ENCODE results near the gene ADGRL2. TPM values are rescaled to one million over a fixed set of nuclear protein-coding genes. Genes with fewer than 3 reads are reported as not detected.

ADGRL2 gene
- total RNA-seq = 0.05 and 0.17 TPM in 2 replicates

GRCh38 chr1:81800695-81801650 lies at the start of gene ADGRL2:
Gene ADGRL2 (plus strand): TSS chr1:81800934. CDS start chr1:81836985, 36,051 bp downstream.
- intact Hi-C loops (cut with micrococcal nuclease) = no loop called here
- H3K36me3 Mint-ChIP-seq (ENCODE audit: low read depth) = no peaks in the 10 kb centered on the region
- DNase-seq = peak; percentile 54

GRCh38 chr1:81752840-81753239 lies 47.9 kb upstream of the ADGRL2 start:
- H3K9me3 Mint-ChIP-seq = no peaks in the 10 kb centered on the region
- no peak overlapping the region for H3K4me3 Mint-ChIP-seq
- H3K36me3 Mint-ChIP-seq (ENCODE audit: low read depth) = no peaks in the 10 kb centered on the region
- intact Hi-C loops (cut with micrococcal nuclease) = no loop called here
- no peaks in the 10 kb centered on the region for H3K27me3 Mint-ChIP-seq
- no peak for DNase-seq
- H3K27ac Mint-ChIP-seq = no peak overlapping the region
- no peaks in the 10 kb centered on the region for H3K4me1 Mint-ChIP-seq

More at GRCh38 chr1:81800695-81801650, at the start of gene ADGRL2:
- no peak within 1 kb of the TSS for H3K27ac Mint-ChIP-seq
- peak within 1 kb of the TSS; percentile 55 for H3K4me3 Mint-ChIP-seq
- H3K4me1 Mint-ChIP-seq = no peaks in the 10 kb centered on the region
- H3K27me3 Mint-ChIP-seq = peaks cover 55% of the 10 kb centered on the region
- no peaks in the 10 kb centered on the region for H3K9me3 Mint-ChIP-seq

- DNase-seq = no peak
- Mint-ChIP-seq H3K4me3 (no peak overlapping the region), H3K4me1 (no peaks in the 10 kb centered on the region), H3K27me3 (no peaks in the 10 kb centered on the region), H3K9me3 (no peaks in the 10 kb centered on the region), H3K36me3 (ENCODE audit: low read depth) (no peaks in the 10 kb centered on the region), H3K27ac (no peak overlapping the region)
- intact Hi-C loops (cut with micrococcal nuclease) = no loop called here
Measured at GRCh38 chr1:81754424-81754823, 46.3 kb upstream of the ADGRL2 start.

GRCh38 chr1:81756872-81757271 lies 43.9 kb upstream of the ADGRL2 start:
- no peak for DNase-seq
- Mint-ChIP-seq H3K36me3 (ENCODE audit: low read depth) (no peaks in the 10 kb centered on the region), H3K4me3 (no peak overlapping the region), H3K9me3 (no peaks in the 10 kb centered on the region), H3K27ac (no peak overlapping the region), H3K27me3 (no peaks in the 10 kb centered on the region), H3K4me1 (no peaks in the 10 kb centered on the region)
- intact Hi-C loops (cut with micrococcal nuclease) = no loop called here

GRCh38 chr1:81757398-81758020 lies 43.2 kb upstream of the ADGRL2 start:
- H3K4me3 Mint-ChIP-seq = no peak overlapping the region
- no peak for DNase-seq
- no peaks in the 10 kb centered on the region for H3K4me1 Mint-ChIP-seq
- no peaks in the 10 kb centered on the region for H3K27me3 Mint-ChIP-seq
- no peaks in the 10 kb centered on the region for H3K9me3 Mint-ChIP-seq
- intact Hi-C loops (cut with micrococcal nuclease) = no loop called here
- H3K27ac Mint-ChIP-seq = no peak overlapping the region
- H3K36me3 Mint-ChIP-seq (ENCODE audit: low read depth) = no peaks in the 10 kb centered on the region

GRCh38 chr1:81758181-81758580 lies 42.6 kb upstream of the ADGRL2 start:
- intact Hi-C loops (cut with micrococcal nuclease) = no loop called here
- Mint-ChIP-seq H3K27ac (no peak overlapping the region), H3K4me1 (no peaks in the 10 kb centered on the region), H3K36me3 (ENCODE audit: low read depth) (no peaks in the 10 kb centered on the region), H3K27me3 (no peaks in the 10 kb centered on the region), H3K9me3 (no peaks in the 10 kb centered on the region), H3K4me3 (no peak overlapping the region)
- DNase-seq = no peak

GRCh38 chr1:81760477-81761097 lies 40.1 kb upstream of the ADGRL2 start:
- Mint-ChIP-seq H3K9me3 (no peaks in the 10 kb centered on the region), H3K4me1 (no peaks in the 10 kb centered on the region), H3K36me3 (ENCODE audit: low read depth) (no peaks in the 10 kb centered on the region), H3K4me3 (no peak overlapping the region), H3K27me3 (no peaks in the 10 kb centered on the region), H3K27ac (no peak overlapping the region)
- intact Hi-C loops (cut with micrococcal nuclease) = no loop called here
- no peak for DNase-seq

GRCh38 chr1:81775510-81775909 lies 25.2 kb upstream of the ADGRL2 start:
- no peaks in the 10 kb centered on the region for H3K27me3 Mint-ChIP-seq
- no peaks in the 10 kb centered on the region for H3K4me1 Mint-ChIP-seq
- intact Hi-C loops (cut with micrococcal nuclease) = no loop called here
- no peaks in the 10 kb centered on the region for H3K36me3 Mint-ChIP-seq (ENCODE audit: low read depth)
- H3K27ac Mint-ChIP-seq = no peak overlapping the region
- no peak overlapping the region for H3K4me3 Mint-ChIP-seq
- DNase-seq = no peak
- no peaks in the 10 kb centered on the region for H3K9me3 Mint-ChIP-seq

- Mint-ChIP-seq H3K4me1 (no peaks in the 10 kb centered on the region), H3K4me3 (no peak overlapping the region), H3K27ac (no peak overlapping the region), H3K27me3 (no peaks in the 10 kb centered on the region), H3K9me3 (no peaks in the 10 kb centered on the region), H3K36me3 (ENCODE audit: low read depth) (no peaks in the 10 kb centered on the region)
- DNase-seq = no peak
- intact Hi-C loops (cut with micrococcal nuclease) = no loop called here
Measured at GRCh38 chr1:81780705-81781454, 19.9 kb upstream of the ADGRL2 start.

GRCh38 chr1:81781749-81782148 lies 19.0 kb upstream of the ADGRL2 start:
- no peak overlapping the region for H3K27ac Mint-ChIP-seq
- no peaks in the 10 kb centered on the region for H3K27me3 Mint-ChIP-seq
- no peaks in the 10 kb centered on the region for H3K4me1 Mint-ChIP-seq
- no peaks in the 10 kb centered on the region for H3K9me3 Mint-ChIP-seq
- DNase-seq = no peak
- intact Hi-C loops (cut with micrococcal nuclease) = no loop called here
- no peaks in the 10 kb centered on the region for H3K36me3 Mint-ChIP-seq (ENCODE audit: low read depth)
- H3K4me3 Mint-ChIP-seq = no peak overlapping the region

GRCh38 chr1:81792184-81792583 lies 8.6 kb upstream of the ADGRL2 start:
- H3K4me1 Mint-ChIP-seq = no peaks in the 10 kb centered on the region
- intact Hi-C loops (cut with micrococcal nuclease) = no loop called here
- no peaks in the 10 kb centered on the region for H3K27me3 Mint-ChIP-seq
- H3K36me3 Mint-ChIP-seq (ENCODE audit: low read depth) = no peaks in the 10 kb centered on the region
- DNase-seq = no peak
- H3K4me3 Mint-ChIP-seq = no peak overlapping the region
- no peak overlapping the region for H3K27ac Mint-ChIP-seq
- H3K9me3 Mint-ChIP-seq = no peaks in the 10 kb centered on the region

- Mint-ChIP-seq H3K4me3 (no peak overlapping the region), H3K36me3 (ENCODE audit: low read depth) (no peaks in the 10 kb centered on the region), H3K27ac (no peak overlapping the region), H3K9me3 (no peaks in the 10 kb centered on the region), H3K27me3 (peaks cover 33% of the 10 kb centered on the region), H3K4me1 (no peaks in the 10 kb centered on the region)
- intact Hi-C loops (cut with micrococcal nuclease) = no loop called here
- DNase-seq = no peak
Measured at GRCh38 chr1:81797701-81798100, 3.0 kb upstream of the ADGRL2 start.

- Mint-ChIP-seq H3K27ac (no peak overlapping the region), H3K27me3 (peaks cover 51% of the 10 kb centered on the region), H3K36me3 (ENCODE audit: low read depth) (no peaks in the 10 kb centered on the region), H3K4me3 (peak overlapping the region; percentile 10), H3K9me3 (no peaks in the 10 kb centered on the region), H3K4me1 (no peaks in the 10 kb centered on the region)
- DNase-seq = no peak
- intact Hi-C loops (cut with micrococcal nuclease) = no loop called here
Measured at GRCh38 chr1:81799939-81800694, 617 bp upstream of the ADGRL2 start.

Data from activated CD4-positive, alpha-beta T cell treated with anti-CD3 and anti-CD28 coated beads, Interleukin-2, amount 10 ng/mL, durations not matched to agents 24 days and 14 days (primary cell).